Keratinocyte (primary cell): ENCODE measurements around the gene CUX1. TPM values are rescaled to one million over a fixed set of nuclear protein-coding genes. Genes with fewer than 3 reads are reported as not detected.

Experiments used
- DNase-seq: peaks from one replicate; pipeline ENCODE4 v3.0.0-alpha.2; 2011; ENCODE audit warnings: low read depth, missing footprints, low spot score
- FAIRE-seq: peaks from 2 replicates; lab custom pipeline; 2011; peaks lifted over from hg19 to GRCh38; lab: Jason Lieb, UNC
- H2AFZ ChIP-seq: 2 replicates; pipeline ENCODE4 v1.6.0; 2012; ENCODE audit warnings: low read length, control low read depth, inconsistent platforms; ENCODE audit not compliant: control insufficient read depth
- H3K27ac ChIP-seq: 2 replicates; pipeline ENCODE4 v1.5.1; 2011; ENCODE audit warnings: low read length; ENCODE audit not compliant: control insufficient read depth, insufficient read depth
- H3K27me3 ChIP-seq: 3 replicates; pipeline ENCODE4 v1.6.0; 2011; ENCODE audit warnings: low read length; ENCODE audit not compliant: control insufficient read depth, insufficient read depth; ENCODE audit errors: extremely low read depth
- H3K36me3 ChIP-seq, 2 experiments: 2 replicates in 1 of 2; 3 replicates in 1 of 2; pipeline ENCODE4 v1.5.1; 2011; ENCODE audit warnings: low read length in 2 of 2, mild to moderate bottlenecking in 1 of 2; ENCODE audit not compliant: control insufficient read depth in 2 of 2, insufficient read depth in 2 of 2; ENCODE audit errors: extremely low read depth in 1 of 2
- H3K4me1 ChIP-seq: 3 replicates; pipeline ENCODE4 v1.5.1; 2011; ENCODE audit warnings: low read length; ENCODE audit not compliant: control insufficient read depth, insufficient read depth; ENCODE audit errors: extremely low read depth
- H3K4me2 ChIP-seq: 3 replicates; pipeline ENCODE4 v1.6.0; 2011; ENCODE audit warnings: low read depth, low read length; ENCODE audit not compliant: control insufficient read depth, insufficient read depth; ENCODE audit errors: extremely low read depth
- H3K4me3 ChIP-seq, 3 experiments: fragments of 200-600 bp in 1 of 3; sonication (generic) in 1 of 3; 2 replicates in 2 of 3; 3 replicates in 1 of 3; pipeline ENCODE4 v1.5.1; 2011 to 2016; ENCODE audit warnings: low read length in 3 of 3, mild to moderate bottlenecking in 3 of 3, control low read depth in 2 of 3, inconsistent platforms in 1 of 3, low read depth in 1 of 3, mixed read lengths in 1 of 3, mixed run types in 1 of 3, moderate library complexity in 1 of 3; ENCODE audit not compliant: control insufficient read depth in 2 of 3, insufficient read depth in 2 of 3; ENCODE audit errors: extremely low read depth in 1 of 3
- H3K79me2 ChIP-seq: 2 replicates; pipeline ENCODE4 v1.6.0; 2012; ENCODE audit warnings: low read length; ENCODE audit not compliant: control insufficient read depth, insufficient read depth
- H3K9ac ChIP-seq: 3 replicates; pipeline ENCODE4 v1.6.0; 2011; ENCODE audit warnings: low read length; ENCODE audit not compliant: control insufficient read depth, insufficient read depth; ENCODE audit errors: extremely low read depth
- H3K9me1 ChIP-seq: 3 replicates; pipeline ENCODE4 v1.6.0; 2011; ENCODE audit warnings: low read length; ENCODE audit not compliant: control insufficient read depth, insufficient read depth; ENCODE audit errors: extremely low read depth
- H3K9me3 ChIP-seq: 2 replicates; pipeline ENCODE4 v1.5.1; 2012; ENCODE audit warnings: low read depth, low read length; ENCODE audit not compliant: control insufficient read depth
- H4K20me1 ChIP-seq: 3 replicates; pipeline ENCODE4 v1.6.0; 2011; ENCODE audit warnings: low read length; ENCODE audit not compliant: control insufficient read depth, insufficient read depth; ENCODE audit errors: extremely low read depth
- EZH2 ChIP-seq: IDR thresholded peaks from one replicate; pipeline ENCODE4 v1.6.1; 2012; ENCODE audit warnings: inconsistent platforms, mild to moderate bottlenecking, low read length, moderate library complexity
- dilution Hi-C: fragments of 300-500 bp; cut with MboI; formaldehyde crosslinking; loops from one replicate; pipeline ENCODE4 v1.7.0; 2020; ENCODE audit warnings: low sequenced_read_pairs; ENCODE audit not compliant: extremely low pct_ligation_motif_present
- polyA plus RNA-seq, 5 experiments: library from polyadenylated mRNA; depleted of rRNA in 3 of 5; stranded (reverse) in 3 of 5; stranded (forward) in 1 of 5; unstranded in 1 of 5; fragments of >200 nt; gene quantifications; 1 replicate in 1 of 5; 2 replicates in 3 of 5; 3 replicates in 1 of 5; pipeline versions ENCODE4 v1.2.1 to v1.2.3, GENCODE V29; 2011 to 2012; ENCODE audit warnings: missing spikeins in 2 of 5, low read depth in 1 of 5, low replicate concordance in 1 of 5
- TF ChIP-seq, protein P1 (sequence below), 3 experiments: IDR thresholded peaks in 1 of 3; conservative IDR thresholded peaks in 1 of 3; optimal IDR thresholded peaks in 1 of 3; 2 replicates in 2 of 3; 3 replicates in 1 of 3; pipeline versions ENCODE3 to v1.5.1; 2011; ENCODE audit warnings: low read length in 3 of 3, mild to moderate bottlenecking in 3 of 3, moderate library complexity in 2 of 3, control low read depth in 1 of 3, inconsistent platforms in 1 of 3; ENCODE audit not compliant: insufficient read depth in 2 of 3; ENCODE audit errors: extremely low read depth in 1 of 3

The CUX1 gene
- polyA plus RNA-seq, 1 donor (not counting 4 experiments of a cell fraction or from before 2014, with no cell fraction given): 18.3 TPM

GRCh38 chr7:101775181-101775580 lies 42.2 kb upstream of the CUX1 start:
- Histone ChIP-seq H3K36me3 (no peaks in the 10 kb centered on the region), H4K20me1 (no peaks in the 10 kb centered on the region), H3K27me3 (peaks cover 5% of the 10 kb centered on the region), H3K9me1 (no peaks in the 10 kb centered on the region), H3K4me1 (no peaks in the 10 kb centered on the region), H2AFZ (no peak overlapping the region), H3K79me2 (no peaks in the 10 kb centered on the region), H3K9me3 (no peaks in the 10 kb centered on the region), H3K27ac (no peak overlapping the region), H3K4me3 (no peak overlapping the region), H3K4me2 (no peak overlapping the region), H3K9ac (no peak overlapping the region)
- DNase-seq: no peak
- dilution Hi-C loops: no loop called here
- FAIRE-seq: no peak
- TF ChIP-seq, protein P1, sequence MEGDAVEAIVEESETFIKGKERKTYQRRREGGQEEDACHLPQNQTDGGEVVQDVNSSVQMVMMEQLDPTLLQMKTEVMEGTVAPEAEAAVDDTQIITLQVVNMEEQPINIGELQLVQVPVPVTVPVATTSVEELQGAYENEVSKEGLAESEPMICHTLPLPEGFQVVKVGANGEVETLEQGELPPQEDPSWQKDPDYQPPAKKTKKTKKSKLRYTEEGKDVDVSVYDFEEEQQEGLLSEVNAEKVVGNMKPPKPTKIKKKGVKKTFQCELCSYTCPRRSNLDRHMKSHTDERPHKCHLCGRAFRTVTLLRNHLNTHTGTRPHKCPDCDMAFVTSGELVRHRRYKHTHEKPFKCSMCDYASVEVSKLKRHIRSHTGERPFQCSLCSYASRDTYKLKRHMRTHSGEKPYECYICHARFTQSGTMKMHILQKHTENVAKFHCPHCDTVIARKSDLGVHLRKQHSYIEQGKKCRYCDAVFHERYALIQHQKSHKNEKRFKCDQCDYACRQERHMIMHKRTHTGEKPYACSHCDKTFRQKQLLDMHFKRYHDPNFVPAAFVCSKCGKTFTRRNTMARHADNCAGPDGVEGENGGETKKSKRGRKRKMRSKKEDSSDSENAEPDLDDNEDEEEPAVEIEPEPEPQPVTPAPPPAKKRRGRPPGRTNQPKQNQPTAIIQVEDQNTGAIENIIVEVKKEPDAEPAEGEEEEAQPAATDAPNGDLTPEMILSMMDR (optimal IDR thresholded peaks at IDR 0.05 in 1 of 3, IDR thresholded peaks at IDR 0.05 in 1 of 3, conservative IDR thresholded peaks at IDR 0.05 in 1 of 3; ENCODE audit: extremely low read depth in 1 of 3, insufficient read depth in 2 of 3, low read length in 3 of 3): no peak
- TF ChIP-seq EZH2: no peak

GRCh38 chr7:101778026-101778580 lies 39.3 kb upstream of the CUX1 start:
- no peaks in the 10 kb centered on the region for H3K4me1 ChIP-seq
- H3K79me2 ChIP-seq: no peaks in the 10 kb centered on the region
- H3K9ac ChIP-seq: no peak overlapping the region
- H3K4me3 ChIP-seq: no peak overlapping the region
- H3K36me3 ChIP-seq: no peaks in the 10 kb centered on the region
- no peak overlapping the region for H3K27ac ChIP-seq
- no peak overlapping the region for H2AFZ ChIP-seq
- H3K27me3 ChIP-seq: peaks cover 5% of the 10 kb centered on the region
- DNase-seq (no peak), FAIRE-seq (no peak)
- no peaks in the 10 kb centered on the region for H3K9me1 ChIP-seq
- H3K9me3 ChIP-seq: no peaks in the 10 kb centered on the region
- H4K20me1 ChIP-seq: no peaks in the 10 kb centered on the region
- TF ChIP-seq, protein P1 (optimal IDR thresholded peaks at IDR 0.05 in 1 of 3, IDR thresholded peaks at IDR 0.05 in 1 of 3, conservative IDR thresholded peaks at IDR 0.05 in 1 of 3; ENCODE audit: extremely low read depth in 1 of 3, insufficient read depth in 2 of 3, low read length in 3 of 3): no peak
- TF ChIP-seq EZH2: no peak
- dilution Hi-C loops: no loop called here
- H3K4me2 ChIP-seq: no peak overlapping the region
